IMR-90 (cell line): Measurements from ENCODE around the gene TMOD1. TPM values are rescaled to one million over a fixed set of nuclear protein-coding genes. Genes with fewer than 3 reads are reported as not detected.

Source experiments
- ATAC-seq: fragments of 200-7000 bp; cut with Tn5 transposase; 2 replicates; pipeline ENCODE4 v1.9.1; 2020; ENCODE audit warnings: low read depth, mild to moderate bottlenecking, moderate library complexity
- BruUV-seq: library from RNA; stranded (reverse); fragments of 400-500 nt; replicated peaks from 2 replicates; lab custom pipeline; 2021; lab: Mats Ljungman, UMichigan
- CTCF ChIA-PET: fragments of 300-600 bp; formaldehyde crosslinking; extraction: SDS; loops from one replicate; lab custom pipeline; 2021; ENCODE audit warnings: antibody characterized with exemption; lab: Yijun Ruan, JAX
- POLR2A ChIA-PET: fragments of 300-600 bp; sonication (Branson Sonifier 250); formaldehyde crosslinking; loops from one replicate; lab custom pipeline; 2022; ENCODE audit warnings: antibody characterized with exemption; ENCODE audit not compliant: unreplicated experiment; lab: Charles Lee
- DNase-seq: peaks from one replicate; pipeline ENCODE4 v3.0.0; 2013
- H2AFZ ChIP-seq: replicated peaks from 2 replicates; pipeline ENCODE3; 2013; ENCODE audit warnings: low read length, mild to moderate bottlenecking; ENCODE audit not compliant: poor library complexity
- H2AK5ac ChIP-seq: 2 replicates; pipeline ENCODE4 v1.6.1; 2013; ENCODE audit warnings: low read depth, low read length, inconsistent platforms
- H2AK9ac ChIP-seq: replicated peaks from 2 replicates; pipeline ENCODE3; 2013; ENCODE audit warnings: mild to moderate bottlenecking, low read depth, low read length, moderate library complexity; ENCODE audit not compliant: poor library complexity
- H2BK120ac ChIP-seq: 2 replicates; pipeline ENCODE4 v1.6.1; 2013; ENCODE audit warnings: low read depth, low read length, inconsistent platforms
- H2BK15ac ChIP-seq: 3 replicates; pipeline ENCODE4 v1.6.1; 2013; ENCODE audit warnings: low read depth, low read length, inconsistent platforms
- H2BK20ac ChIP-seq: 2 replicates; pipeline ENCODE4 v1.6.1; 2013; ENCODE audit warnings: low read depth, mild to moderate bottlenecking, inconsistent platforms, low read length, moderate library complexity
- H2BK5ac ChIP-seq: 2 replicates; pipeline ENCODE4 v1.6.1; 2013; ENCODE audit warnings: mild to moderate bottlenecking, low read depth, low read length, inconsistent platforms; ENCODE audit not compliant: poor library complexity, severe bottlenecking
- H3K14ac ChIP-seq: replicated peaks from 2 replicates; pipeline ENCODE4 v1.6.1; 2013; ENCODE audit warnings: low read depth, low read length, inconsistent platforms
- H3K18ac ChIP-seq: 2 replicates; pipeline ENCODE4 v1.6.1; 2013; ENCODE audit warnings: low read depth, low read length, control low read depth
- H3K23ac ChIP-seq: 2 replicates; pipeline ENCODE4 v1.6.1; 2013; ENCODE audit warnings: low read depth, low read length, inconsistent platforms
- H3K27ac ChIP-seq: 2 replicates; pipeline ENCODE4 v1.5.1; 2013; ENCODE audit warnings: mild to moderate bottlenecking, control low read depth, low read length; ENCODE audit not compliant: insufficient read depth
- H3K27me3 ChIP-seq: 2 replicates; pipeline ENCODE4 v1.6.1; 2013; ENCODE audit warnings: low read length; ENCODE audit not compliant: control insufficient read depth, insufficient read depth
- H3K36me3 ChIP-seq: 2 replicates; pipeline ENCODE4 v1.6.1; 2013; ENCODE audit warnings: low read length, mixed read lengths; ENCODE audit not compliant: control insufficient read depth, insufficient read depth
- H3K4ac ChIP-seq: 2 replicates; pipeline ENCODE4 v1.6.1; 2013; ENCODE audit warnings: low read depth, low read length, inconsistent platforms
- H3K4me1 ChIP-seq: 2 replicates; pipeline ENCODE4 v1.6.1; 2013; ENCODE audit warnings: low read length, mixed read lengths; ENCODE audit not compliant: control insufficient read depth, insufficient read depth
- H3K4me2 ChIP-seq: 2 replicates; pipeline ENCODE4 v1.6.1; 2013; ENCODE audit warnings: low read depth, mild to moderate bottlenecking, control low read depth, low read length, moderate library complexity
- H3K4me3 ChIP-seq: 2 replicates; pipeline ENCODE4 v1.5.1; 2013; ENCODE audit warnings: low read depth, mild to moderate bottlenecking, control low read depth, low read length, moderate library complexity; ENCODE audit not compliant: insufficient read depth
- H3K56ac ChIP-seq: 2 replicates; pipeline ENCODE4 v1.6.1; 2013; ENCODE audit warnings: low read length, inconsistent platforms; ENCODE audit not compliant: insufficient read depth; ENCODE audit errors: extremely low read depth
- H3K79me1 ChIP-seq, 2 experiments: 2 replicates each; pipeline ENCODE4 v1.6.1; 2013; ENCODE audit warnings: low read length in 2 of 2, inconsistent platforms in 1 of 2, low read depth in 1 of 2
- H3K9ac ChIP-seq: 2 replicates; pipeline ENCODE4 v1.6.1; 2013; ENCODE audit warnings: low read depth, low read length, control low read depth
- H3K9me1 ChIP-seq: 2 replicates; pipeline ENCODE4 v1.6.1; 2013; ENCODE audit warnings: low read length, inconsistent platforms; ENCODE audit not compliant: insufficient read depth
- H3K9me3 ChIP-seq: 2 replicates; pipeline ENCODE4 v1.6.1; 2013; ENCODE audit warnings: low read length; ENCODE audit not compliant: control insufficient read depth, insufficient read depth
- H4K20me1 ChIP-seq: 2 replicates; pipeline ENCODE4 v1.6.1; 2013; ENCODE audit warnings: low read length, inconsistent platforms; ENCODE audit not compliant: insufficient read depth
- H4K5ac ChIP-seq: 2 replicates; pipeline ENCODE4 v1.6.1; 2013; ENCODE audit warnings: mild to moderate bottlenecking, low read depth, low read length, control low read depth
- H4K8ac ChIP-seq, 2 experiments: 2 replicates each; pipeline ENCODE4 v1.6.1; 2013; ENCODE audit warnings: low read depth in 2 of 2, low read length in 2 of 2, control low read depth in 1 of 2, inconsistent platforms in 1 of 2
- H4K91ac ChIP-seq: 2 replicates; pipeline ENCODE4 v1.6.1; 2013; ENCODE audit warnings: low read depth, low read length, inconsistent platforms; ENCODE audit not compliant: insufficient read depth
- BHLHE40 ChIP-seq: fragments of 150-350 bp; IDR thresholded peaks from 2 replicates; pipeline ENCODE4 v1.6.1; 2016; ENCODE audit warnings: mild to moderate bottlenecking, low read depth, low read length
- CEBPB ChIP-seq: IDR thresholded peaks from 2 replicates; pipeline ENCODE4 v1.6.1; 2012; ENCODE audit warnings: low read depth, low read length, improper control_type of control experiment
- CHD1 ChIP-seq: IDR thresholded peaks from 2 replicates; pipeline ENCODE4 v1.6.1; 2012; ENCODE audit warnings: low read depth, low read length, improper control_type of control experiment
- ELK1 ChIP-seq: fragments of 150-350 bp; IDR thresholded peaks from 2 replicates; pipeline ENCODE4 v1.6.1; 2016; ENCODE audit warnings: low read depth, mild to moderate bottlenecking, low read length, moderate library complexity, borderline replicate concordance
- FOS ChIP-seq: fragments of 150-350 bp; IDR thresholded peaks from 2 replicates; pipeline ENCODE4 v1.6.1; 2016; ENCODE audit warnings: low read depth, low read length
- MAFK ChIP-seq: IDR thresholded peaks from 2 replicates; pipeline ENCODE4 v1.6.1; 2012; ENCODE audit warnings: low read depth, low read length, improper control_type of control experiment
- MAZ ChIP-seq: IDR thresholded peaks from 2 replicates; pipeline ENCODE4 v1.6.1; 2012; ENCODE audit warnings: low read depth, mild to moderate bottlenecking, low read length, improper control_type of control experiment, moderate library complexity, borderline replicate concordance
- MXI1 ChIP-seq: IDR thresholded peaks from 2 replicates; pipeline ENCODE4 v1.6.1; 2012; ENCODE audit warnings: low read depth, mild to moderate bottlenecking, low read length, moderate library complexity, borderline replicate concordance
- NFE2L2 ChIP-seq: fragments of 150-350 bp; IDR thresholded peaks from 2 replicates; pipeline ENCODE4 v1.6.1; 2016; ENCODE audit warnings: low read depth, mild to moderate bottlenecking, low read length
- POLR2A ChIP-seq: IDR thresholded peaks from 2 replicates; pipeline ENCODE4 v1.6.1; 2012; ENCODE audit warnings: mild to moderate bottlenecking, low read depth, low read length
- RAD21 ChIP-seq: IDR thresholded peaks from 2 replicates; pipeline ENCODE4 v1.6.1; 2012; ENCODE audit warnings: low read length, improper control_type of control experiment
- RCOR1 ChIP-seq: IDR thresholded peaks from 2 replicates; pipeline ENCODE4 v1.6.1; 2012; ENCODE audit warnings: mild to moderate bottlenecking, low read length, improper control_type of control experiment; ENCODE audit not compliant: insufficient replicate concordance
- RFX5 ChIP-seq: IDR thresholded peaks from 2 replicates; pipeline ENCODE4 v1.8.0; 2012; ENCODE audit warnings: low read depth, mild to moderate bottlenecking, low read length, moderate library complexity
- SMC3 ChIP-seq: fragments of 150-350 bp; IDR thresholded peaks from 2 replicates; pipeline ENCODE4 v1.6.1; 2016; ENCODE audit warnings: low read depth, mild to moderate bottlenecking, antibody characterized with exemption, low read length, moderate library complexity
- WGBS, 2 experiments: methylation state at CpG; one replicate each; pipeline versions ENCODE4 v1.1.5 to v1.1.7; 2013; ENCODE audit warnings: missing lambda C conversion rate in 2 of 2; ENCODE audit not compliant: insufficient read length in 1 of 2; ENCODE audit errors: extremely low coverage in 2 of 2; 5-methylcytosine and 5-hydroxymethylcytosine counted together
- dilution Hi-C: fragments of 300-500 bp; cut with HindIII; formaldehyde crosslinking; loops from one replicate; pipeline ENCODE4 v1.14.3; 2018; ENCODE audit warnings: low sequenced_read_pairs; ENCODE audit not compliant: unreplicated experiment
- in situ Hi-C: fragments of 300-500 bp; cut with MboI; formaldehyde crosslinking; loops from 3 replicates; pipeline ENCODE4 v1.14.3; 2019; ENCODE audit warnings: low sequenced_read_pairs, inconsistent platforms, mixed read lengths
- intact Hi-C: fragments of 100-400 bp; cut with micrococcal nuclease; formaldehyde crosslinking; loops from 2 replicates; pipeline ENCODE4 v1.10.0; 2022
- polyA plus RNA-seq, 3 experiments: library from polyadenylated mRNA; depleted of rRNA; stranded (reverse); fragments of >200 nt; gene quantifications; 2 replicates each; pipeline ENCODE4 v1.2.3, GENCODE V29; 2012; ENCODE audit warnings: low replicate concordance in 1 of 3
- total RNA-seq: library from RNA; depleted of rRNA; stranded (reverse); fragments of >200 nt; gene quantifications from 2 replicates; pipeline ENCODE4 v1.2.3, GENCODE V29; 2012
- TF ChIP-seq, protein P1 (sequence below): conservative IDR thresholded peaks from 2 replicates; pipeline ENCODE4 v1.5.1; 2012; ENCODE audit warnings: mild to moderate bottlenecking, low read depth, low read length, improper control_type of control experiment

Gene TMOD1
- total and polyA plus RNA-seq, 2 of the 4 experiments (the other 2 are of a cell fraction), result 0.18 to 0.38 TPM

DNA sequence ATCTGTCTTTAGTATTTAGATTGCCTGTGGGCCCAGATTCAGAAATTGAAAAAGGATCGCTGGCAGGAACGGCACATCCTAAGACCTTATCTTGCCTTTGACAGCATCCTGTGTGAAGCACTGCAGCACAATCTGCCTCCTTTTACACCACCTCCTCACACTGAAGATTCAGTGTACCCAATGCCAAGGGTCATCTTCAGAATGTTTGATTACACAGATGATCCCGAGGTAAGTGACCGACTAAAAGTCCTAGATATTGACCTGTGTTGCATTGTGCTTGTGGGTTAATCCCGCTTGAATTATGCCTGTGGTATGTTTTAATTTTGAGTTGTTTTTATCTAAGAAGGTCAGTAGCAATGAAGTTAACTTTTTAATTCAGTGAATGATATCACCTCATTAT, 146.5 kb downstream of the TMOD1 start:
- Histone ChIP-seq H3K4me2 (no peak overlapping the region), H4K20me1 (no peaks in the 10 kb centered on the region; the same call in none of the 2 replicates), H4K5ac (no peak overlapping the region), H3K9me3 (no peaks in the 10 kb centered on the region), H4K91ac (no peak overlapping the region), H3K36me3 (peaks cover 27% of the 10 kb centered on the region), H2BK15ac (no peak overlapping the region), H3K56ac (no peak overlapping the region), H4K8ac (no peak overlapping the region), H3K18ac (no peak overlapping the region), H3K9ac (no peak overlapping the region), H2AK9ac (no peak overlapping the region), H3K14ac (no peak overlapping the region), H3K9me1 (peaks cover 7% of the 10 kb centered on the region; the same call in 1 of the 2 replicates), H2AFZ (no peak overlapping the region), H3K79me1 (peaks cover 7 to 36% of the 10 kb centered on the region in 2 experiments), H2BK120ac (no peak overlapping the region), H3K23ac (no peak overlapping the region), H3K4ac (no peak overlapping the region), H2AK5ac (no peak overlapping the region), H3K4me3 (no peak overlapping the region), H3K27ac (no peak overlapping the region), H2BK5ac (no peak overlapping the region), H2BK20ac (no peak overlapping the region), H3K27me3 (no peaks in the 10 kb centered on the region), H3K4me1 (peaks cover 5% of the 10 kb centered on the region)
- TF ChIP-seq MAFK, result no peak
- no peak for TF ChIP-seq CEBPB
- no peak for TF ChIP-seq MAZ
- no peak for TF ChIP-seq MXI1
- no peak for TF ChIP-seq SMC3
- no peak for TF ChIP-seq BHLHE40
- TF ChIP-seq POLR2A, result no peak
- no peak for TF ChIP-seq NFE2L2
- TF ChIP-seq, protein P1, sequence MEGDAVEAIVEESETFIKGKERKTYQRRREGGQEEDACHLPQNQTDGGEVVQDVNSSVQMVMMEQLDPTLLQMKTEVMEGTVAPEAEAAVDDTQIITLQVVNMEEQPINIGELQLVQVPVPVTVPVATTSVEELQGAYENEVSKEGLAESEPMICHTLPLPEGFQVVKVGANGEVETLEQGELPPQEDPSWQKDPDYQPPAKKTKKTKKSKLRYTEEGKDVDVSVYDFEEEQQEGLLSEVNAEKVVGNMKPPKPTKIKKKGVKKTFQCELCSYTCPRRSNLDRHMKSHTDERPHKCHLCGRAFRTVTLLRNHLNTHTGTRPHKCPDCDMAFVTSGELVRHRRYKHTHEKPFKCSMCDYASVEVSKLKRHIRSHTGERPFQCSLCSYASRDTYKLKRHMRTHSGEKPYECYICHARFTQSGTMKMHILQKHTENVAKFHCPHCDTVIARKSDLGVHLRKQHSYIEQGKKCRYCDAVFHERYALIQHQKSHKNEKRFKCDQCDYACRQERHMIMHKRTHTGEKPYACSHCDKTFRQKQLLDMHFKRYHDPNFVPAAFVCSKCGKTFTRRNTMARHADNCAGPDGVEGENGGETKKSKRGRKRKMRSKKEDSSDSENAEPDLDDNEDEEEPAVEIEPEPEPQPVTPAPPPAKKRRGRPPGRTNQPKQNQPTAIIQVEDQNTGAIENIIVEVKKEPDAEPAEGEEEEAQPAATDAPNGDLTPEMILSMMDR, result no peak
- TF ChIP-seq RAD21, result no peak
- no peak for TF ChIP-seq CHD1
- no peak for TF ChIP-seq RCOR1
- no peak for TF ChIP-seq RFX5
- no peak for TF ChIP-seq ELK1
- TF ChIP-seq FOS, result no peak
- DNase-seq (no peak), ATAC-seq (no peak)
- no TSS peak for BruUV-seq
- intact Hi-C loops, result no loop called here
- in situ Hi-C loops, result no loop called here
- dilution Hi-C loops, result no loop called here
- CTCF ChIA-PET, result no interaction called here
- no CpG with 5 or more reads among the region's 5 CpGs for WGBS, 2 experiments
- POLR2A ChIA-PET, result no interaction called here
